Lung (tissue), 13 donors: ENCODE data around the gene DHX30. TPM values are rescaled to one million over a fixed set of nuclear protein-coding genes. Genes with fewer than 3 reads are reported as not detected.

ENCODE experiments used
- ATAC-seq: fragments of 200-7000 bp; cut with Tn5 transposase; one replicate; pipeline ENCODE4 v1.9.1; 2020; ENCODE audit warnings: moderate number of reproducible peaks; ENCODE audit not compliant: insufficient read depth, low FRiP score
- DNase-seq, 3 donors: peaks; one replicate each; pipeline ENCODE4 v3.0.0-alpha.2; 2013 to 2017
- H3K27ac ChIP-seq, 2 donors: one replicate each; pipeline ENCODE4 v1.5.1; 2013; ENCODE audit warnings: mild to moderate bottlenecking in 2 of 2, moderate library complexity in 2 of 2, control low read depth in 1 of 2, inconsistent platforms in 1 of 2, low read depth in 1 of 2, low read length in 1 of 2
- H3K27me3 ChIP-seq, 3 donors: one replicate each; pipeline ENCODE4 v1.5.1; 2013; ENCODE audit warnings: low read length in 2 of 3; ENCODE audit not compliant: control insufficient read depth in 3 of 3, insufficient read depth in 3 of 3
- H3K36me3 ChIP-seq, 4 donors: one replicate each; pipeline ENCODE4 v1.5.1; 2013; ENCODE audit warnings: low read length in 4 of 4, mild to moderate bottlenecking in 1 of 4, moderate library complexity in 1 of 4; ENCODE audit not compliant: control insufficient read depth in 4 of 4, insufficient read depth in 4 of 4
- H3K4me1 ChIP-seq, 5 donors: one replicate each; pipeline ENCODE4 v1.5.1; 2013; ENCODE audit warnings: low read length in 5 of 5, mild to moderate bottlenecking in 2 of 5, moderate library complexity in 1 of 5; ENCODE audit not compliant: control insufficient read depth in 5 of 5, insufficient read depth in 5 of 5
- H3K4me3 ChIP-seq: one replicate; pipeline ENCODE4 v1.5.1; 2013; ENCODE audit warnings: mild to moderate bottlenecking, control low read depth, moderate library complexity
- H3K9ac ChIP-seq, 2 donors: one replicate each; pipeline ENCODE4 v1.5.1; 2013; ENCODE audit warnings: low read length in 2 of 2, control low read depth in 1 of 2; ENCODE audit not compliant: insufficient read depth in 1 of 2
- H3K9me3 ChIP-seq, 4 donors: one replicate each; pipeline ENCODE4 v1.5.1; 2013; ENCODE audit warnings: low read length in 3 of 4, mild to moderate bottlenecking in 1 of 4, moderate library complexity in 1 of 4; ENCODE audit not compliant: control insufficient read depth in 4 of 4, insufficient read depth in 3 of 4
- WGBS, 2 donors: extraction: QIAGEN DNeasy Blood & Tissue Kit; methylation state at CpG; one replicate each; pipeline ENCODE4 v1.1.7; 2013; 5-methylcytosine and 5-hydroxymethylcytosine counted together
- polyA plus RNA-seq, 2 donors: library from polyadenylated mRNA; stranded (reverse); fragments of 200-250 nt; gene quantifications; one replicate each; pipeline ENCODE4 v1.2.1, GENCODE V29; 2013
- small RNA-seq: library from RNA; depleted of rRNA; stranded (forward); fragments of <200 nt; gene quantifications from one replicate; pipeline ENCODE3, GENCODE V24; 2014; ENCODE audit warnings: low replicate concordance
- total RNA-seq, 2 donors: library from RNA; depleted of rRNA in 1 of 2; stranded (reverse); fragments of >200 nt in 1 of 2; gene quantifications; one replicate each; pipeline ENCODE4 v1.2.1, GENCODE V29; 2014 to 2021
- TF ChIP-seq, protein P1 (sequence below): IDR thresholded peaks from 2 replicates; pipeline ENCODE4 v1.5.1; 2012; ENCODE audit warnings: mild to moderate bottlenecking; ENCODE audit errors: control extremely low read depth, extremely low read depth
- donor health status: control.
- donor health status: control.
- donor health status: Bipolar disorder and iron deficiency.
- donor health status: healthy.
- donor health status: DM: yes; HTN: yes; CAD: no.

The DHX30 gene
- total and polyA plus RNA-seq, 4 donors = 42.2 to 65.9 (median 53.8) TPM

DNA sequence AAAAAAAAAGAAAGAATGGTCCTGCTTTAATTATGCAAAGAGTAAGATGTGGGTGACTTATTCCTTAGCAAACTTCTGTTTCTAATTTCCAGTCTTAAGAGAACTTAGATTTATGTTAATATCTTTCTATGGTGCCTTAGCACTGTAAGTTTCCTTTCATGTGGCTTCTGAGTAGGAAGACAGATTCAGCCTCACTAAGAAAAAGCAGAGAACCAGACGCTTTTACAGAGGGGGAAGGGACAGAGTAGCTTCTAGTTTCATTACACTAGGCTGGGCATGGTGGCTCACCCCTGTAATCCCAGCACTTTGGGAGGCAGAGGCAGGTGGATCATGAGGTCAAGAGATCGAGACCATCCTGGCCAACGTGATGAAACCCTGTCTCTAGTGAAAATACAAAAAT lies 95.0 kb downstream of the DHX30 start:
- Histone ChIP-seq H3K9me3 (no peaks in the 10 kb centered on the region), H3K27me3 (no peaks in the 10 kb centered on the region), H3K36me3 (peaks cover 0 to 11% (median 7%) of the 10 kb centered on the region in 4 donors), H3K4me1 (peaks cover 0 to 5% (median 0%) of the 10 kb centered on the region in 5 donors), H3K4me3 (no peak overlapping the region), H3K9ac (no peak overlapping the region), H3K27ac (no peak overlapping the region)
- ATAC-seq (no peak), DNase-seq (no peak)
- TF ChIP-seq, protein P1, sequence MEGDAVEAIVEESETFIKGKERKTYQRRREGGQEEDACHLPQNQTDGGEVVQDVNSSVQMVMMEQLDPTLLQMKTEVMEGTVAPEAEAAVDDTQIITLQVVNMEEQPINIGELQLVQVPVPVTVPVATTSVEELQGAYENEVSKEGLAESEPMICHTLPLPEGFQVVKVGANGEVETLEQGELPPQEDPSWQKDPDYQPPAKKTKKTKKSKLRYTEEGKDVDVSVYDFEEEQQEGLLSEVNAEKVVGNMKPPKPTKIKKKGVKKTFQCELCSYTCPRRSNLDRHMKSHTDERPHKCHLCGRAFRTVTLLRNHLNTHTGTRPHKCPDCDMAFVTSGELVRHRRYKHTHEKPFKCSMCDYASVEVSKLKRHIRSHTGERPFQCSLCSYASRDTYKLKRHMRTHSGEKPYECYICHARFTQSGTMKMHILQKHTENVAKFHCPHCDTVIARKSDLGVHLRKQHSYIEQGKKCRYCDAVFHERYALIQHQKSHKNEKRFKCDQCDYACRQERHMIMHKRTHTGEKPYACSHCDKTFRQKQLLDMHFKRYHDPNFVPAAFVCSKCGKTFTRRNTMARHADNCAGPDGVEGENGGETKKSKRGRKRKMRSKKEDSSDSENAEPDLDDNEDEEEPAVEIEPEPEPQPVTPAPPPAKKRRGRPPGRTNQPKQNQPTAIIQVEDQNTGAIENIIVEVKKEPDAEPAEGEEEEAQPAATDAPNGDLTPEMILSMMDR = no peak
- WGBS, 2 donors = 87 to 89% methylated on average over 3 of the region's 3 CpGs

DNA sequence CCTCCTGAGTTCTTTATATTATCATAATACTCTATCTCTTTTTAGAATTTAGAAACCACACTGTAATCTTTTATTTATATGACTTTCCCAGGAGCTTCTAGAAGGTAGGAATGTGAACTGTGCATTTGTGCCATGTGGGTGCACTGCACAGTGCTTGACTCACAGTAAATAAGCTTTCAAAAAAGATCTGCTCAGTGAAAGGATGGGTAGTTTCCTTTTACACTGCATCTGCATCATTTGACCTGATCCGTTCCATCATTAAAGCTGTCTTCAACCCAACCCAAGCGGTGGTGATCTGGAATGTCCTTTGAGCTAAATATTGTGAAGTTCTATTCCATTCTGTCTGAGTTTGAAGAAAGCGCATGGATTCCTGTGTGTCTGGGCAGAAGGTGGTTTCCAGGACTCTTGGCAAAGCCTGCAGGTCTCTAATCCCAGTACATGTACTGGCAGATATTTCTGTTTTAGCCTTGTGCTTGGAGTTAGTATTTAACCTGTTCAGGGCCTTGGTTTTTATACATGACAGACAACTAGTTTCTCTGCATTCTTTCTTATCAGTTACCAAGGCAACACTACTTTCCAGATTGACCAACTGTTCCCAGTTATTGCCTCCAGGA lies 96.7 kb downstream of the DHX30 start:
- H3K9me3 ChIP-seq = no peaks in the 10 kb centered on the region
- no peak overlapping the region for H3K27ac ChIP-seq
- TF ChIP-seq, protein P1 = no peak
- no peaks in the 10 kb centered on the region for H3K4me1 ChIP-seq
- WGBS, 2 donors = 87 to 88% methylated on average over 3 of the region's 3 CpGs
- peak in 2 of 3 donors; percentile 10 to 24 for DNase-seq
- ATAC-seq = no peak
- peaks cover 0 to 12% (median 7%) of the 10 kb centered on the region in 4 donors for H3K36me3 ChIP-seq
- H3K27me3 ChIP-seq = no peaks in the 10 kb centered on the region
- no peak overlapping the region for H3K9ac ChIP-seq
- H3K4me3 ChIP-seq = no peak overlapping the region

Small RNAs within 50 kb of the gene (small RNA-seq; reads per million reads assigned to genes)
- gene MIR1226 (0.17 reads per million), gene RF02271 (not detected)

Other genes starting within 250 kb of the DHX30 start
- gene CSPG5, start 224.3 kb upstream of the DHX30 start, total RNA-seq = 10 to 100 TPM; 10.4 to 24.9 TPM
- 10 to 100 TPM in 1 of 2 donors, 1 to 10 TPM in 1; 7.7 to 11.2 TPM for gene CSPG5, start 224.3 kb upstream of the DHX30 start, polyA plus RNA-seq
- 10 to 100 TPM; 57.8 to 83.0 TPM for gene SMARCC1, start 21.2 kb upstream of the DHX30 start, total RNA-seq
- 10 to 100 TPM; 11.7 to 17.2 TPM for gene SMARCC1, start 21.2 kb upstream of the DHX30 start, polyA plus RNA-seq
- 100 to 1,000 TPM; 102 to 203 TPM for gene MAP4, start 213.3 kb downstream of the DHX30 start, total RNA-seq
- gene MAP4, start 213.3 kb downstream of the DHX30 start, polyA plus RNA-seq = 10 to 100 TPM; 62.6 to 67.4 TPM